DMS 273 (cell line): ENCODE results near the gene SPEN.
"Not testable (repeated sequence)": the region's sequence is repeated elsewhere in the genome, so short reads cannot be mapped to it uniquely, and the experiment has no call there.

Experiments
- DNase-seq: peaks from one replicate; lab custom pipeline; 2025; ENCODE audit not compliant: unreplicated experiment; lab: John Stamatoyannopoulos, UW

The SPEN gene

GRCh38 chr1:15975805-15976680, 128.5 kb downstream of the SPEN start, which contains the start of gene ZBTB17:
TSS of gene ZBTB17 (minus strand) at chr1:15976101. CDS start at chr1:15948495, 27,606 bp downstream.
- peak; percentile 98 for DNase-seq

GRCh38 chr1:15977947-15978346, 130.4 kb downstream of the SPEN start:
- not testable (repeated sequence) for DNase-seq

DNA sequence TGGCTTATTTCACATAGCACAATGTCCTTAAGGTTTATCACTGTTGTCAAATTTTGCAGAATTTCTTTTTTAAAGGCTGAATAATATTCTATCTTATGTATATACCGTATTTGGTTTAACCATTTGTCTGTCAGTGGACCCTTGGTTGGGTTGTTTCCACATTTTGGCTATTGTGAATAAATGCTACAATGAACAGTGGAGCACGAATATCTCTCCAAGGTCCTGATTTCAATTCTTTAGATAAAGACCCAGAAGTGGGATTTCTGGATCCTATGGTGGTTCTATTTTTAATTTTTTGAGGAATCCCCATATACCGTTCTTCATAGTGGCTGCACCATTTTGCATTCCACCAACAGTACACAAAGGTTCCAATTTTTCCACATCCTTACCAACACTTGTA, 134.2 kb downstream of the SPEN start:
- no peak for DNase-seq

DNA sequence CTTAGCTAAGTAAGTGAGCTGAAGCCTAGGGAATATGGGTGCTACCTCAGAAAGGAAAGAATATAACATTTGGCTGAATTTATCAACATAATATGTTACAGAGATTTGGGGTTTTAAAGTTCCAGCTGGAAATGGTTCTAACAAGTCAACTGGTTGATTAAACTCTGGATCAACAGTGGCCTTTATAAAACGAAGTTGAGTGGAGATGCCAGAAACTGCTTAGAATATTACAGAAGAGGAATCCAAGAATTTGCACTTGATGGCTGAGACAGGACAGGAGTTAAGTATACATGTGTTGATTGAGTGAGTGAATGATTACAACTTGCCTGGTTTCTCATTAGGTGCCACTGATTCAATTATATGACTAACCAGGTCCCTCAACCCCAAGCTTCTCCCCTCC, 135.8 kb downstream of the SPEN start:
- no peak for DNase-seq

- no peak for DNase-seq
Observed at GRCh38 chr1:15985611-15986297, 138.2 kb downstream of the SPEN start.

DNA sequence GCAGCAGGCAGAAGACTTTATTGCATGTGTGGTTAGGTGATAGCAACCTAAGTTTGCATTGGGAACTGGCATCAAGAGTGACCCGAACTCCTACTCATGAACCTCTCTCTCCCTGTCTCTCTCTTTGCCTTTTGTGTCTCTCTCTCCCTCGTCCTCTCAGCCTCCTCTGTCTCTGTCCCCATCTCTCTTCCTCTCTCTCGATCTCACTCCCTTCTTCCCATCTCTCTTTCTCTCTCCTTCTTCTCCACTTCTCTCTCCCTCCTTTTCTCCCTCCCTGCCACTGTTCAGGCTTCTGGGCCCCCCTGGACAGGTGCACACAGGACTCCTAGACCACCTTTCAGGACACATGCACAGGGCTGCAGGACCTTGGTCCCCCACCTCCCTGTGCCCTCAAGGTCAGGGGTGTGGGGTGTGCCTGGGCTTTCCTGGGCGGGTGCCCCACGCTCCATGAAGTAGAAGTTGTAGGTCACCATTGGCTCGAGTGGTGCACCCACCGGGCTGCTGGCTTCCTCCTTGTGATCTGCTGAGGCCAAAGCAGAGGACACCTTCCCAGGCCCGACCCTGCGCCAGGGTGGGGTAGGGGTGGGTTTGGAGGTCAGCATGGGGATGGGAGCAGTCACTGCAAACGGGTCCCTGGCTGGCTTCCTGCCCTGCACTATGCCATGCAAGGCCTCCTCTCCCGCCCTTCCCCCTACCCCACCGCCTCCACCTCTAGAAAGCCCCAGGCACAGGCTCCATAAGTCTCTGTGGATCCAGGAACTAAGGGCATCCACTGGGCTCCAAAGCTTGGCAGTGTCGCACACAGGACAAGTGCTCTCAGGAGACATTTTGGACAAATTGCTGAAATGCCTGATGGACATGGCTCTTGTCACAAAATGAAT, 141.6 kb downstream of the SPEN start:
- no peak for DNase-seq

DNA sequence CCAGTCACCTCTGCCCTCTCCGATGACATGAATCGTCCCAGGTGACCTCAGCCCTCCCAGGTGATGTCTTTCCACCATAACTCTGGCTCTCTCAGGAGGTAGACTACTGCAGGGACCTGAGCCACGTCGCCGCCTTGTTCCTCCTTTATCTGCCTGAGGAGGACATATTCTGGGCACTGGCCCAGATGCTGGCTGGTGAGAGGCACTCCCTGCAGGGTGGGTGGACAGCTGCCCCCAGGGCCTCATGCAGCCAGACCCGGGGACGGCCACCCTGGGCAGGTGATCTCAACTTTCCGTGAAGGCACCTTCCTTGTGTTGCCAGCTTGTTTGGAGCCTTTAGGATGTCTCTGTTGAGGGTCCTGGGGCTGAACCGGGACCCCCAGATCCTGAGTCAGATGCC, 142.3 kb downstream of the SPEN start:
- DNase-seq, result no peak
